GM12864 (cell line): ENCODE results near the gene PIEZO2.

Experiments
- DNase-seq: peaks from one replicate; pipeline ENCODE4 v3.0.0-alpha.2; 2011; ENCODE audit warnings: low read depth
- H3K4me3 ChIP-seq: 2 replicates; pipeline ENCODE4 v1.5.1; 2011; ENCODE audit warnings: mild to moderate bottlenecking, low read depth, low read length, control low read depth
- CTCF ChIP-seq: IDR thresholded peaks from 2 replicates; pipeline ENCODE4 v1.5.1; 2011; ENCODE audit warnings: low read depth, mild to moderate bottlenecking, moderate library complexity, low read length, control low read depth, inconsistent platforms; ENCODE audit errors: missing control alignments

Gene PIEZO2

GRCh38 chr18:10792181-10792580 is 357.2 kb downstream of the PIEZO2 start:
- no peak for TF ChIP-seq CTCF
- DNase-seq: no peak
- H3K4me3 ChIP-seq: no peak overlapping the region

- DNase-seq: no peak
- TF ChIP-seq CTCF: no peak
- H3K4me3 ChIP-seq: no peak overlapping the region
Observed at GRCh38 chr18:10791169-10791831, 358.1 kb downstream of the PIEZO2 start.

GRCh38 chr18:10789180-10789579 is 360.2 kb downstream of the PIEZO2 start:
- no peak for TF ChIP-seq CTCF
- DNase-seq: no peak
- H3K4me3 ChIP-seq: no peak overlapping the region

- no peak overlapping the region for H3K4me3 ChIP-seq
- TF ChIP-seq CTCF: peak; percentile 86
- DNase-seq: peak; percentile 87
Observed at GRCh38 chr18:10787293-10787901, 362.0 kb downstream of the PIEZO2 start.

GRCh38 chr18:10785798-10786197 is 363.6 kb downstream of the PIEZO2 start:
- no peak for DNase-seq
- TF ChIP-seq CTCF: no peak

GRCh38 chr18:10784596-10785202 is 364.7 kb downstream of the PIEZO2 start:
- TF ChIP-seq CTCF: no peak
- no peak overlapping the region for H3K4me3 ChIP-seq
- no peak for DNase-seq

More at GRCh38 chr18:10785798-10786197, 363.6 kb downstream of the PIEZO2 start:
- no peak overlapping the region for H3K4me3 ChIP-seq
